WTC11 (cell line): ENCODE measurements around the gene LDAH. TPM values are rescaled to one million over a fixed set of nuclear protein-coding genes. Genes with fewer than 3 reads are reported as not detected.

Experiments
- ATAC-seq: fragments of 200-7000 bp; cut with Tn5 transposase; 2 replicates; pipeline ENCODE4 v1.10.0; 2021; ENCODE audit warnings: mild to moderate bottlenecking, moderate library complexity
- CTCF ChIA-PET: fragments of 300-600 bp; sonication (Branson Sonifier 250); formaldehyde crosslinking; loops from one replicate; lab custom pipeline; 2021; ENCODE audit warnings: antibody characterized with exemption; lab: Charles Lee
- POLR2A ChIA-PET: fragments of 350-600 bp; sonication (Branson Sonifier 250); formaldehyde crosslinking; loops from one replicate; lab custom pipeline; 2021; ENCODE audit warnings: antibody characterized with exemption; lab: Charles Lee
- DNase-seq: peaks from one replicate; pipeline ENCODE4 v3.0.0; 2021; ENCODE audit warnings: low spot score
- H3K27ac Mint-ChIP-seq: 2 replicates; pipeline ENCODE4 v1.8.0; 2021; ENCODE audit warnings: mixed read lengths
- H3K27me3 Mint-ChIP-seq: 2 replicates; pipeline ENCODE4 v1.8.0; 2021; ENCODE audit warnings: low read depth, mild to moderate bottlenecking, moderate library complexity, mixed read lengths
- H3K36me3 Mint-ChIP-seq: 2 replicates; pipeline ENCODE4 v1.8.0; 2021; ENCODE audit warnings: mixed read lengths
- H3K4me1 Mint-ChIP-seq: 2 replicates; pipeline ENCODE4 v1.8.0; 2022; ENCODE audit warnings: mixed read lengths
- H3K4me3 Mint-ChIP-seq: 2 replicates; pipeline ENCODE4 v1.8.0; 2021; ENCODE audit warnings: mild to moderate bottlenecking, moderate library complexity, mixed read lengths
- H3K9me3 Mint-ChIP-seq: 2 replicates; pipeline ENCODE4 v1.8.0; 2021; ENCODE audit warnings: mixed read lengths
- AR ChIP-seq: fragments of 250-450 bp; sonication (Bioruptor Pico); IDR thresholded peaks from 2 replicates; pipeline ENCODE4 v1.9.0; 2021; ENCODE audit warnings: mild to moderate bottlenecking
- CBFB ChIP-seq: sonication (generic); formaldehyde crosslinking; IDR thresholded peaks from 2 replicates; pipeline ENCODE4 v1.8.1; 2022; ENCODE audit warnings: mild to moderate bottlenecking, low read depth, missing genetic modification reagents
- E2F4 ChIP-seq: sonication (generic); formaldehyde crosslinking; IDR thresholded peaks from 2 replicates; pipeline ENCODE4 v1.8.1; 2022; ENCODE audit warnings: low read depth, mild to moderate bottlenecking, moderate library complexity, missing genetic modification reagents, borderline replicate concordance
- FOXJ3 ChIP-seq: sonication (generic); formaldehyde crosslinking; IDR thresholded peaks from 2 replicates; pipeline ENCODE4 v1.9.0; 2021; ENCODE audit warnings: missing genetic modification reagents, mild to moderate bottlenecking, borderline replicate concordance
- GABPB1 ChIP-seq: sonication (generic); formaldehyde crosslinking; IDR thresholded peaks from 2 replicates; pipeline ENCODE4 v1.8.1; 2023; ENCODE audit warnings: mild to moderate bottlenecking, missing genetic modification reagents
- GTF2I ChIP-seq: fragments of 250-450 bp; sonication (Bioruptor Pico); conservative IDR thresholded peaks from 2 replicates; pipeline ENCODE4 v1.4.0; 2021; ENCODE audit warnings: mild to moderate bottlenecking
- NFE2L1 ChIP-seq: sonication (generic); formaldehyde crosslinking; IDR thresholded peaks from 2 replicates; pipeline ENCODE4 v1.8.1; 2023; ENCODE audit warnings: missing genetic modification reagents
- NR2C2 ChIP-seq: sonication (generic); formaldehyde crosslinking; IDR thresholded peaks from 2 replicates; pipeline ENCODE4 v1.8.0; 2022; ENCODE audit warnings: mild to moderate bottlenecking, missing genetic modification reagents
- RELA ChIP-seq: sonication (generic); formaldehyde crosslinking; IDR thresholded peaks from 2 replicates; pipeline ENCODE4 v1.8.1; 2022; ENCODE audit warnings: missing genetic modification reagents, mild to moderate bottlenecking, borderline replicate concordance
- SOX15 ChIP-seq: fragments of 250-450 bp; sonication (Bioruptor Pico); IDR thresholded peaks from 2 replicates; pipeline ENCODE4 v1.9.0; 2021; ENCODE audit warnings: mild to moderate bottlenecking
- ZMAT4 ChIP-seq: fragments of 250-450 bp; sonication (Bioruptor Pico); IDR thresholded peaks from 2 replicates; pipeline ENCODE4 v1.9.0; 2021; ENCODE audit warnings: mild to moderate bottlenecking
- ZNF263 ChIP-seq: sonication (generic); formaldehyde crosslinking; IDR thresholded peaks from 2 replicates; pipeline ENCODE4 v1.8.1; 2022; ENCODE audit warnings: low read depth, mild to moderate bottlenecking, moderate library complexity, missing genetic modification reagents
- ZNF317 ChIP-seq: sonication (generic); formaldehyde crosslinking; IDR thresholded peaks from 2 replicates; pipeline ENCODE4 v1.8.1; 2023; ENCODE audit warnings: low read depth, mild to moderate bottlenecking, moderate library complexity, missing genetic modification reagents, borderline replicate concordance
- ZNF396 ChIP-seq: fragments of 250-450 bp; sonication (Bioruptor Pico); IDR thresholded peaks from 2 replicates; pipeline ENCODE4 v1.8.0; 2021; ENCODE audit warnings: mild to moderate bottlenecking, moderate library complexity, borderline replicate concordance
- ZNF416 ChIP-seq: fragments of 250-450 bp; sonication (Bioruptor Pico); IDR thresholded peaks from 2 replicates; pipeline ENCODE4 v1.9.0; 2021; ENCODE audit warnings: mild to moderate bottlenecking, inconsistent platforms
- total RNA-seq: library from RNA; stranded (reverse); gene quantifications from 3 replicates; pipeline ENCODE4 v1.2.3, GENCODE V29; 2021
- TF ChIP-seq, protein P1 (sequence below): sonication (generic); formaldehyde crosslinking; IDR thresholded peaks from 2 replicates; pipeline ENCODE4 v1.8.1; 2022; ENCODE audit warnings: mild to moderate bottlenecking, missing genetic modification reagents, moderate library complexity, borderline replicate concordance
- TF ChIP-seq, protein P2 (sequence below): sonication (generic); formaldehyde crosslinking; IDR thresholded peaks from 2 replicates; pipeline ENCODE4 v1.8.1; 2023; ENCODE audit warnings: mild to moderate bottlenecking, missing genetic modification reagents

Gene LDAH
- total RNA-seq, 1 experiment from 2014 or later = 20.5 TPM

DNA sequence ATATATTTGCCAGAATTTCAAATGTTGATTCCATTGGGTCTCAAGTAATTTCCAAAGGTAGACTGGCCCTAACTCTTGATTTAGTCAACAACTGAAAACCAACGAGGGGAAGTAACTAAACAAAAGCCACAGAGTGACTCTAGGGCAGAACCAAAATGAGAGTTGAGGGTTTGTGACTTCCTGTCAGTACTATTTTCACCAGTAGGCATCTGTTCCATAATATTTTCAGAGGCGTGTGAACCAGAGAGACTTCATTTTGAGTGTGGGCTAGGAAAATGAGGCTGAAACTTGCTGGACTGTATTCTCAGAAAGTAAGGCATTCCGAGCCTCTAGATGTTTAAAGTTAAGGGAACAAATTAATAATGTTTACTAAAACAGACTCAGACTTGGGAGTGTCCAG lies 85.4 kb downstream of the LDAH start:
- Mint-ChIP-seq H3K9me3 (no peaks in the 10 kb centered on the region), H3K36me3 (no peaks in the 10 kb centered on the region), H3K27me3 (peaks cover 5% of the 10 kb centered on the region; the same call in 1 of the 2 replicates), H3K4me1 (0 out of 2 replicates have a peak, but pooled peaks cover 5% of the 10 kb centered on the region), H3K27ac (no peak overlapping the region), H3K4me3 (no peak overlapping the region)
- POLR2A ChIA-PET = no interaction called here
- DNase-seq (no peak), ATAC-seq (no peak)
- CTCF ChIA-PET = no interaction called here
- TF ChIP-seq FOXJ3 (CRISPR knock-in tag) (no peak), ZMAT4 (CRISPR knock-in tag) (no peak), SOX15 (CRISPR knock-in tag) (no peak), NFE2L1 (no peak), NR2C2 (CRISPR knock-in tag) (no peak), ZNF396 (no peak)
- TF ChIP-seq, protein P1, sequence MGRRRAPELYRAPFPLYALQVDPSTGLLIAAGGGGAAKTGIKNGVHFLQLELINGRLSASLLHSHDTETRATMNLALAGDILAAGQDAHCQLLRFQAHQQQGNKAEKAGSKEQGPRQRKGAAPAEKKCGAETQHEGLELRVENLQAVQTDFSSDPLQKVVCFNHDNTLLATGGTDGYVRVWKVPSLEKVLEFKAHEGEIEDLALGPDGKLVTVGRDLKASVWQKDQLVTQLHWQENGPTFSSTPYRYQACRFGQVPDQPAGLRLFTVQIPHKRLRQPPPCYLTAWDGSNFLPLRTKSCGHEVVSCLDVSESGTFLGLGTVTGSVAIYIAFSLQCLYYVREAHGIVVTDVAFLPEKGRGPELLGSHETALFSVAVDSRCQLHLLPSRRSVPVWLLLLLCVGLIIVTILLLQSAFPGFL (CRISPR knock-in tag) = no peak
- TF ChIP-seq, protein P2, sequence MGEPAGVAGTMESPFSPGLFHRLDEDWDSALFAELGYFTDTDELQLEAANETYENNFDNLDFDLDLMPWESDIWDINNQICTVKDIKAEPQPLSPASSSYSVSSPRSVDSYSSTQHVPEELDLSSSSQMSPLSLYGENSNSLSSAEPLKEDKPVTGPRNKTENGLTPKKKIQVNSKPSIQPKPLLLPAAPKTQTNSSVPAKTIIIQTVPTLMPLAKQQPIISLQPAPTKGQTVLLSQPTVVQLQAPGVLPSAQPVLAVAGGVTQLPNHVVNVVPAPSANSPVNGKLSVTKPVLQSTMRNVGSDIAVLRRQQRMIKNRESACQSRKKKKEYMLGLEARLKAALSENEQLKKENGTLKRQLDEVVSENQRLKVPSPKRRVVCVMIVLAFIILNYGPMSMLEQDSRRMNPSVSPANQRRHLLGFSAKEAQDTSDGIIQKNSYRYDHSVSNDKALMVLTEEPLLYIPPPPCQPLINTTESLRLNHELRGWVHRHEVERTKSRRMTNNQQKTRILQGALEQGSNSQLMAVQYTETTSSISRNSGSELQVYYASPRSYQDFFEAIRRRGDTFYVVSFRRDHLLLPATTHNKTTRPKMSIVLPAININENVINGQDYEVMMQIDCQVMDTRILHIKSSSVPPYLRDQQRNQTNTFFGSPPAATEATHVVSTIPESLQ = no peak

- Mint-ChIP-seq H3K27me3 (no peaks in the 10 kb centered on the region), H3K9me3 (no peaks in the 10 kb centered on the region), H3K36me3 (no peaks in the 10 kb centered on the region), H3K4me1 (no peaks in the 10 kb centered on the region; the same call in 1 of the 2 replicates), H3K4me3 (no peak overlapping the region), H3K27ac (peak overlapping the region; percentile 3; the same call in 1 of the 2 replicates)
- TF ChIP-seq GABPB1 (CRISPR knock-in tag) = peak; percentile 75
- no peak for TF ChIP-seq GTF2I (CRISPR knock-in tag)
- ATAC-seq = no peak
- POLR2A ChIA-PET = no interaction called here
- CTCF ChIA-PET = no interaction called here
- no peak for DNase-seq
Observed at GRCh38 chr2:20728114-20728758, 94.7 kb downstream of the LDAH start.

DNA sequence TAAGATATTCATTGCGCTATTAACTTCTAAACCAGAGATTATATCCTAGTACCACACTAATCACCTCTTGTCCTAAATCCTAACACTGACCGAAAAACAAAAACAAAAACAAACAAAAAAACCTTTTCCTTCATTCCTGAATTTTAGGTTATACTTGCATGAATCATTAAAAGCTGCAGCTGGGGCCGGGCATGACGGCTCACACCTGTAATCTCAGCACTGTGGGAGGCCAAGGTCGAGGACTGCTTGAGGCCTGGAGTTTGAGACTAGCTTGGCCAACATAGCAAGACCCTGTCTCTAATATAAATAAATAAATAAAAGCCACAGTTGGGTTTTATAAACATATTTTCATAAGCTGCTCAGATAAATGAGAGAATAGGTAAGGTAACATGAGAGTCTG lies 96.0 kb downstream of the LDAH start:
- ATAC-seq = no peak
- no peaks in the 10 kb centered on the region for H3K36me3 Mint-ChIP-seq
- CTCF ChIA-PET = no interaction called here

GRCh38 chr2:20725782-20726181 lies 97.1 kb downstream of the LDAH start:
- no peaks in the 10 kb centered on the region; the same call in 1 of the 2 replicates for H3K4me1 Mint-ChIP-seq
- DNase-seq = no peak
- no peaks in the 10 kb centered on the region for H3K9me3 Mint-ChIP-seq
- no peaks in the 10 kb centered on the region for H3K27me3 Mint-ChIP-seq
- no peak for ATAC-seq
- H3K27ac Mint-ChIP-seq = no peak overlapping the region
- ChIA-PET CTCF (no interaction called here), POLR2A (no interaction called here)
- no peak overlapping the region for H3K4me3 Mint-ChIP-seq
- H3K36me3 Mint-ChIP-seq = no peaks in the 10 kb centered on the region
- TF ChIP-seq ZNF416 (no peak), ZNF317 (CRISPR knock-in tag) (no peak), AR (CRISPR knock-in tag) (no peak), ZNF263 (CRISPR knock-in tag) (no peak), CBFB (no peak)

More for the DNA sequence above, 96.0 kb downstream of the LDAH start:
- no peak for DNase-seq
- no peak for TF ChIP-seq RELA (CRISPR knock-in tag)
- no peak for TF ChIP-seq E2F4 (CRISPR knock-in tag)
- Mint-ChIP-seq H3K9me3 (no peaks in the 10 kb centered on the region), H3K27me3 (no peaks in the 10 kb centered on the region), H3K4me3 (no peak overlapping the region), H3K27ac (no peak overlapping the region), H3K4me1 (no peaks in the 10 kb centered on the region; the same call in 1 of the 2 replicates)
- POLR2A ChIA-PET = no interaction called here
